WTC11 (cell line): ENCODE measurements around the gene PHTF2.

Experiments used
- CBFB ChIP-seq: sonication (generic); formaldehyde crosslinking; IDR thresholded peaks from 2 replicates; pipeline ENCODE4 v1.8.1; 2022; ENCODE audit warnings: mild to moderate bottlenecking, low read depth, missing genetic modification reagents
- CREB1 ChIP-seq: sonication (generic); formaldehyde crosslinking; IDR thresholded peaks from 2 replicates; pipeline ENCODE4 v1.8.0; 2023; ENCODE audit warnings: mild to moderate bottlenecking, missing genetic modification reagents
- MXD4 ChIP-seq: fragments of 250-450 bp; sonication (Bioruptor Pico); IDR thresholded peaks from 2 replicates; pipeline ENCODE4 v1.8.0; 2021; ENCODE audit warnings: mild to moderate bottlenecking, moderate library complexity, borderline replicate concordance
- NR1H2 ChIP-seq: sonication (generic); formaldehyde crosslinking; IDR thresholded peaks from 2 replicates; pipeline ENCODE4 v1.9.0; 2021; ENCODE audit warnings: mild to moderate bottlenecking, moderate library complexity, missing genetic modification reagents
- NR2C2 ChIP-seq: sonication (generic); formaldehyde crosslinking; IDR thresholded peaks from 2 replicates; pipeline ENCODE4 v1.8.0; 2022; ENCODE audit warnings: mild to moderate bottlenecking, missing genetic modification reagents
- OVOL2 ChIP-seq: fragments of 250-450 bp; sonication (Bioruptor Pico); IDR thresholded peaks from 2 replicates; pipeline ENCODE4 v1.9.0; 2021; ENCODE audit warnings: mild to moderate bottlenecking, borderline replicate concordance
- TEAD4 ChIP-seq: sonication (generic); formaldehyde crosslinking; IDR thresholded peaks from 2 replicates; pipeline ENCODE4 v1.8.0; 2022; ENCODE audit warnings: mild to moderate bottlenecking, missing genetic modification reagents
- ZNF232 ChIP-seq: sonication (generic); formaldehyde crosslinking; IDR thresholded peaks from 2 replicates; pipeline ENCODE4 v1.8.0; 2022; ENCODE audit warnings: mild to moderate bottlenecking, missing genetic modification reagents
- ZNF263 ChIP-seq: sonication (generic); formaldehyde crosslinking; IDR thresholded peaks from 2 replicates; pipeline ENCODE4 v1.8.1; 2022; ENCODE audit warnings: low read depth, mild to moderate bottlenecking, moderate library complexity, missing genetic modification reagents
- TF ChIP-seq, protein P1 (sequence below): fragments of 200-600 bp; IDR thresholded peaks from 2 replicates; pipeline ENCODE4 v1.8.0; 2022; ENCODE audit warnings: antibody characterized with exemption
- TF ChIP-seq, protein P2 (sequence below): sonication (generic); formaldehyde crosslinking; IDR thresholded peaks from 2 replicates; pipeline ENCODE4 v1.8.0; 2023; ENCODE audit warnings: missing genetic modification reagents, mild to moderate bottlenecking, borderline replicate concordance
- TF ChIP-seq, protein P3 (sequence below): sonication (generic); formaldehyde crosslinking; IDR thresholded peaks from 2 replicates; pipeline ENCODE4 v1.8.1; 2022; ENCODE audit warnings: low read depth, mild to moderate bottlenecking, moderate library complexity, missing genetic modification reagents, borderline replicate concordance

DNA sequence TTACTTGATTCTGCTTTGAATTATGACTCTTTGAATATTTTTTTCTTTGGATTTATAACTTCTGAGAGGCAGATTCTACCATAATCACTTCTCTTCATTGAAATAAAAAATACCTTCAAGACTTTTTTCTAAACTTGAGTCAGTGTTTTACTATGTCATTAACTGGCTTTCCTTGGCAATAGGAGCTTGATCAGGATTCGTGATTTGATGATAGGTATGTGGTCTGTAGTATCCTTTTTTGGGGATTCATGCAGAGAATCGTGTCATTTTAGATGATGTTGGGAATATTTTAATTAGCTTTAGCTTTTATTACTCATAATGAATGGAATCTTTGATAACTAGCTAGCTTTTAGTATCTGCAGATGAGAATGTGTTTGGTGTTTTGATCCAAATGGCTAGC lies 83.3 kb downstream of the PHTF2 start:
- no peak for TF ChIP-seq NR1H2 (CRISPR knock-in tag)
- no peak for TF ChIP-seq CREB1 (CRISPR knock-in tag)
- TF ChIP-seq, protein P1, sequence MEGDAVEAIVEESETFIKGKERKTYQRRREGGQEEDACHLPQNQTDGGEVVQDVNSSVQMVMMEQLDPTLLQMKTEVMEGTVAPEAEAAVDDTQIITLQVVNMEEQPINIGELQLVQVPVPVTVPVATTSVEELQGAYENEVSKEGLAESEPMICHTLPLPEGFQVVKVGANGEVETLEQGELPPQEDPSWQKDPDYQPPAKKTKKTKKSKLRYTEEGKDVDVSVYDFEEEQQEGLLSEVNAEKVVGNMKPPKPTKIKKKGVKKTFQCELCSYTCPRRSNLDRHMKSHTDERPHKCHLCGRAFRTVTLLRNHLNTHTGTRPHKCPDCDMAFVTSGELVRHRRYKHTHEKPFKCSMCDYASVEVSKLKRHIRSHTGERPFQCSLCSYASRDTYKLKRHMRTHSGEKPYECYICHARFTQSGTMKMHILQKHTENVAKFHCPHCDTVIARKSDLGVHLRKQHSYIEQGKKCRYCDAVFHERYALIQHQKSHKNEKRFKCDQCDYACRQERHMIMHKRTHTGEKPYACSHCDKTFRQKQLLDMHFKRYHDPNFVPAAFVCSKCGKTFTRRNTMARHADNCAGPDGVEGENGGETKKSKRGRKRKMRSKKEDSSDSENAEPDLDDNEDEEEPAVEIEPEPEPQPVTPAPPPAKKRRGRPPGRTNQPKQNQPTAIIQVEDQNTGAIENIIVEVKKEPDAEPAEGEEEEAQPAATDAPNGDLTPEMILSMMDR = no peak
- TF ChIP-seq NR2C2 (CRISPR knock-in tag) = no peak
- no peak for TF ChIP-seq ZNF263 (CRISPR knock-in tag)
- TF ChIP-seq MXD4 (CRISPR knock-in tag) = no peak
- TF ChIP-seq, protein P2, sequence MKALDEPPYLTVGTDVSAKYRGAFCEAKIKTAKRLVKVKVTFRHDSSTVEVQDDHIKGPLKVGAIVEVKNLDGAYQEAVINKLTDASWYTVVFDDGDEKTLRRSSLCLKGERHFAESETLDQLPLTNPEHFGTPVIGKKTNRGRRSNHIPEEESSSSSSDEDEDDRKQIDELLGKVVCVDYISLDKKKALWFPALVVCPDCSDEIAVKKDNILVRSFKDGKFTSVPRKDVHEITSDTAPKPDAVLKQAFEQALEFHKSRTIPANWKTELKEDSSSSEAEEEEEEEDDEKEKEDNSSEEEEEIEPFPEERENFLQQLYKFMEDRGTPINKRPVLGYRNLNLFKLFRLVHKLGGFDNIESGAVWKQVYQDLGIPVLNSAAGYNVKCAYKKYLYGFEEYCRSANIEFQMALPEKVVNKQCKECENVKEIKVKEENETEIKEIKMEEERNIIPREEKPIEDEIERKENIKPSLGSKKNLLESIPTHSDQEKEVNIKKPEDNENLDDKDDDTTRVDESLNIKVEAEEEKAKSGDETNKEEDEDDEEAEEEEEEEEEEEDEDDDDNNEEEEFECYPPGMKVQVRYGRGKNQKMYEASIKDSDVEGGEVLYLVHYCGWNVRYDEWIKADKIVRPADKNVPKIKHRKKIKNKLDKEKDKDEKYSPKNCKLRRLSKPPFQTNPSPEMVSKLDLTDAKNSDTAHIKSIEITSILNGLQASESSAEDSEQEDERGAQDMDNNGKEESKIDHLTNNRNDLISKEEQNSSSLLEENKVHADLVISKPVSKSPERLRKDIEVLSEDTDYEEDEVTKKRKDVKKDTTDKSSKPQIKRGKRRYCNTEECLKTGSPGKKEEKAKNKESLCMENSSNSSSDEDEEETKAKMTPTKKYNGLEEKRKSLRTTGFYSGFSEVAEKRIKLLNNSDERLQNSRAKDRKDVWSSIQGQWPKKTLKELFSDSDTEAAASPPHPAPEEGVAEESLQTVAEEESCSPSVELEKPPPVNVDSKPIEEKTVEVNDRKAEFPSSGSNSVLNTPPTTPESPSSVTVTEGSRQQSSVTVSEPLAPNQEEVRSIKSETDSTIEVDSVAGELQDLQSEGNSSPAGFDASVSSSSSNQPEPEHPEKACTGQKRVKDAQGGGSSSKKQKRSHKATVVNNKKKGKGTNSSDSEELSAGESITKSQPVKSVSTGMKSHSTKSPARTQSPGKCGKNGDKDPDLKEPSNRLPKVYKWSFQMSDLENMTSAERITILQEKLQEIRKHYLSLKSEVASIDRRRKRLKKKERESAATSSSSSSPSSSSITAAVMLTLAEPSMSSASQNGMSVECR (CRISPR knock-in tag) = no peak
- no peak for TF ChIP-seq TEAD4
- no peak for TF ChIP-seq ZNF232
- TF ChIP-seq OVOL2 (CRISPR knock-in tag) = no peak
- TF ChIP-seq, protein P3, sequence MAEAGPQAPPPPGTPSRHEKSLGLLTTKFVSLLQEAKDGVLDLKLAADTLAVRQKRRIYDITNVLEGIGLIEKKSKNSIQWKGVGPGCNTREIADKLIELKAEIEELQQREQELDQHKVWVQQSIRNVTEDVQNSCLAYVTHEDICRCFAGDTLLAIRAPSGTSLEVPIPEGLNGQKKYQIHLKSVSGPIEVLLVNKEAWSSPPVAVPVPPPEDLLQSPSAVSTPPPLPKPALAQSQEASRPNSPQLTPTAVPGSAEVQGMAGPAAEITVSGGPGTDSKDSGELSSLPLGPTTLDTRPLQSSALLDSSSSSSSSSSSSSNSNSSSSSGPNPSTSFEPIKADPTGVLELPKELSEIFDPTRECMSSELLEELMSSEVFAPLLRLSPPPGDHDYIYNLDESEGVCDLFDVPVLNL = no peak
- TF ChIP-seq CBFB (CRISPR knock-in tag) = no peak
